HL-60/S4 treated with retinoic acid at 250 ng/mL for 4 days and 3 days (cell line): ENCODE results near the gene DTD1.

Experiments used
- in situ Hi-C: fragments of 300-500 bp; cut with MboI; formaldehyde crosslinking; loops from 2 replicates; pipeline ENCODE4 v1.7.0; 2022; ENCODE audit warnings: low sequenced_read_pairs

DTD1 gene, protein sequence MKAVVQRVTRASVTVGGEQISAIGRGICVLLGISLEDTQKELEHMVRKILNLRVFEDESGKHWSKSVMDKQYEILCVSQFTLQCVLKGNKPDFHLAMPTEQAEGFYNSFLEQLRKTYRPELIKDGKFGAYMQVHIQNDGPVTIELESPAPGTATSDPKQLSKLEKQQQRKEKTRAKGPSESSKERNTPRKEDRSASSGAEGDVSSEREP

DNA sequence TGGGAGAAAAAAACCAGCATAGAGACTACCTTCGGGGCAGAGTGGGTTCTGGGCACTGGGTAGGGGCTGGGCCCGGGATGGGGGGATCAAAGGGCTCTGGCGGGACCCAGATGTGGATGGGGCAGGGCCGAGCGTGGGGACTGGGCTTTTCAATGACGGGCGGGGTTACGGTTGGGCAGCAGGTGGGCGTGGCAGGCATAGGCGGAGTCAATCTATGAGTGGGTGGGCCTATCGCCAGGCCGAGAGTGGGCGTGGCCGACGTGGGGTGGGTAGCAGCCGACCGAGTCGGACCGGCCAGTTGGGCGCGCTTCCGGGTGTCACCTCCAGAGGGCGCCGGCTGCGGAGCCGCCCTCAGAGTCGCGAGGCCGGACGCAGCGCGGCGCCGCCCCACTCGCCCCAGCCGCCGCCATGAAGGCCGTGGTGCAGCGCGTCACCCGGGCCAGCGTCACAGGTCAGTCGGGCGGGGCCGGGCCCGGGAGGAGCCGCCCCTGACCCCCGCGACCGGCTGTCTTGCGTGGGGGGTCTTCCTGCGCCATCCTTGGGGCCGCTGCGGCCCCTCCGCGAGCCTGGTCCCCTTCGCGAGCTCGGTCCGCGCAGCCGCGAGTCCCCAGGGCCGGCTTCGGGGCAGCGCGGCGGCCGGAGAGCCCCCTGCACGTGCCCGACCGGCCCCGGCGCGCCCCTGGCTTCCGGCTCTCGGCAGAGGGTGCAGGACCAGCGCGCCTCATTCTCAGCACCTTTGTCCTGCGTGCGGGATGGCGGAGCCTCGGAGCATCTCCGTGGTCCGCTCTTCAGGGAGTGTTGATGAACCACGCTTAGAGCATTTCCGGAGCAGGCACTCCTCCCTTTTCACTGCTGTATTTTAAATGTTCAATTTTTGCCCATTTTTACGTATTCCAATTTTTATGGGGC lies at the start of gene DTD1:
TSS of gene DTD1 (plus strand) at position 390 of the 909 bp plus-strand sequence. CDS start at position 409, 19 bp downstream.
- in situ Hi-C loops = no loop called here

DNA sequence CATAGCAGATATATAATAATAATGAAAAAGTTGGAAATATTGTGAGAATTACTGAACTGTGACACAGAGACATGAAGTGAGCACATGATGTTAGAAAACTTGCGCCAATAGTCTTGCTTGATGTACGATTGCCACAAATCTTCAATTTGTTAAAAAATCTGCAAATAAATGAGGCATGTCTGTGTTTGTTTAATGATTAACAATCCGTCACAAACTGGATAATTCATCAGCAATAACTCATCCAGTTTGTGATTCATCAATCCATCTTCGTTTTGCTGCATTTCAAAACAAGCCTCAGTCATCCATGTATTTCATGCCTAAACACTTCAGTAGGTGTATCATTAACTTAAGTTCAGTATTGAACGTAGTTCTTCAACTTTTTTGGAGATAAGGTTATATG lies 46.1 kb upstream of the DTD1 start:
- in situ Hi-C loops = no loop called here

DNA sequence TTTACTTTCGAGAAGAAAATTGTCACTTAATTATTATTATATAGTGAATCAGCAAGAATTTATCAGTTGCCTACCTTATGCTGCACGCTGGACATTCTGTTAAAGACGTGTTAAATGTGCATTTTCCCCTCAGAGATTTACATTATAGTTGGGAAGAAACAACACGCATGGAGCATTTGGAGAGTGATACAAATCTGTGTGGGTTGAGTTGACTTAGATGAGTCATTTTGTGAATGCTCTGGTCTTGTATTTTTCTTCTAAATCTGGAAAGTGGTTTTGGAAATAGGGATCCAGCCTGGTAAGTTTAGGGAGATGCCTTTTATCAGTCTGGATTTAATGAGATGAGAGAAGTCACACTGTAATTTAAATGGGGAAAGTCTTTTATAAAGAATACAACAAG lies 44.6 kb upstream of the DTD1 start:
- in situ Hi-C loops = no loop called here

DNA sequence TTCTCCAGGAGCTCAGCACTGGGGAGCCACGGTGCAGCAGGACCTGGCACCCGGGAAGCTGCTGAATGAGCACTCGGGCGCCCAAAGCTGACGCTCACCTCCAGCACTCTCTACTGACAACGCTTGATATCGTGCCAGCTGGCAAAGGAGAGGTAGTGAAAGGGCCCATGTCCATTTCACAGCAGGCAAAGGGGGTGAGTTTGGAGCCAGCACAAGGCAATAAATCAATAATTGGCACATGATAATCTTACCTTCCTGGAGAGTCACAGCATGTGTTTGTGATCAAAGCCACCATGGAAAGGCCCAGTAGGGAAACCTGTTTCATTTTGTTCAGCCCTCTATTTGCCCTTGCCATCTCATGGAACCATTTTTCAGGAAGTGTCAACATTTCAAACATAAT lies 43.9 kb upstream of the DTD1 start:
- in situ Hi-C loops = no loop called here

DNA sequence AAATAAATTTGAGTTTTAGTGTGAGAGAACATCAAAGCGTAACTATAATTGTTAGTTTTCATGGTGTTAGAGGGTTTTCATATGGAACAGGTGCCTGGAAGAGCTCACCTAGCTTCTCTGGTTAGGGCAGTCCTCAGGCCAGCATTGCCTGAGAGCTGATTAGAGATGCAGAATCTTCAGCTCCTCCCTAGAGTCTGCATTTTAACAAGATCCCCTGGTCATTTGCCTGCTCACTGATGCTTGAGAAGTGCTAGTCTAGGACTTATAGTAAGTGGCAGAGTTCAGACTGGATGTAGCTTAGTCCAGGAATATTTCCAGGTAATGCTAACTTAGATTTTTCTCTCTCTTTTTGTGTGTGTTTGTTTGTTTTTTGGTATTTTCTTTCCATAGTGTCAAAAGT lies 42.3 kb upstream of the DTD1 start:
- in situ Hi-C loops = no loop called here

DNA sequence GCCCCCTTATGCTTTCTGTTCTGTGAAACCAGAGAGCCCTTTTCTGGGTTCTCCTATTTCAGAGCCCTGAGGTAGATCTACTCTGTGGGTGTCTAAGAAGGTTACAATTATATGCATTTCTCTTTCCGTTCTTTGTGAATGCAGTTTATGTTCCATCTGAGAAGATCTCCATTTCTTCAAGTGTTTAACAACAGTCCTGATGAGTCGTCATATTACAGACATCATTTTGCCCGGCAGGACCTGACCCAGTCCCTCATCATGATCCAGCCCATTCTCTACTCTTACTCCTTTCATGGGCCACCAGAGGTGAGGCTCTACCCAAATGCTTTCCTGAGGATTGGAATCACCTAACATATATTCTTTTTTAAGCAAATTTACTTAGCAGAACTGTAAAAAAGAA lies 39.4 kb upstream of the DTD1 start:
- in situ Hi-C loops = no loop called here

DNA sequence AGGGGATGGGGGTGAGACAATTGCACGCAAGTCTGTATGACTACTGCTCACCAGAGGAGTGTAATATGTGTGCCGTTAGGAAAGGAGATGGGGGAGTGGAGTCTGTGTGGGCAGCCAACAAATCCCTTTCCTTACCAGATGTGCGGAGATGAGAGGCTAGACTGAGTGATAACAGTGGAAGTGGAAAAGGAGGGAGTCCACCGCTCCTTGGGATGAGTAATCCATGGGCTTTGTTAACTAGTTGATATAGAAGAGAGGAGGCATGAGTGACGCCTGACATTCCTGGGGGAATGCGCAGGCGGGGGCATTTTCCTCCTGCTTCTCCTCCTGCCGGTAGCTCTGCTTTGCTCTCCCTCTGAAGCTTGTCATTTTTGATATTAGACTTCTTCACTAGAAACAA lies 34.1 kb upstream of the DTD1 start:
- in situ Hi-C loops = no loop called here

DNA sequence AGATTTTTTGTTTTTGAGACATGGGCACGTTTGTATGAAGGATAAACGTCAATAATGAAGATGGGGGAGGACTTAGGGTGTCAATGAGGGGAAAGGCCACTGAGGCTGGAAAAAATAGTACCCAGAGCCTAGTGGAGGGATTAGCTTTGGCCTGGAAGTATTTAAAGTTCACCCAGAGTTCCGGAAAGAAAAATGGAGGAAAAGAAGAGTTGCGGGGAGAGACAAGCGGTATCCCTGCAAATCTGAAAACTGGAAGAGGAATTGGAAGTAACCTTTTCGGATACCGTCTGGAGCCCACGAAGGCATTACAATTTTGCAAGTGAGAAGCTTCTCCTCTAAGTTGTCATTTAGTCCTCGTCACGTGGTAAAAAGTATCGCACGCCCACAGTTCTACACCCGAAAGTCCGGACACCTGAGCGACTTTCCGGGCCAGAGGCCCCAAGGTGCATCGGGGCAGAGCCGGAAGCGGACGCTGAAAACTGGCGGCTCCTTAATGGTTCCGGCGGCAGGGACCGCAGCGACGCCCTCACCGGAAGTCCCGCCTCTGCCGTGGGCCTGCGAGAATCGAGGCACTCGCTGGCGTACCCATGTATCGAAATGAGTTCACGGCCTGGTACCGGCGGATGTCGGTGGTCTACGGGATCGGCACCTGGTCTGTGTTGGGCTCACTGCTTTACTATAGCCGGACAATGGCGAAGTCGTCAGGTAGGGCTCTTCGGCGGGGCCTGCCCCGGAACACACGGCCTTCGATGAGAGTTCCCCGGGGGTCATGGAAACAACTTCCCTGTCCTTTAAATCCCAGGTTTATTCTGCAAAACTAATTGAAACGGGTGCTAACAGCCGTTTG lies 20.7 kb upstream of the DTD1 start, which contains the start of gene SMIM26:
TSS of gene SMIM26 (plus strand) at position 541 of the 847 bp plus-strand sequence. CDS start at position 588, 47 bp downstream.
- in situ Hi-C loops = no loop called here

DNA sequence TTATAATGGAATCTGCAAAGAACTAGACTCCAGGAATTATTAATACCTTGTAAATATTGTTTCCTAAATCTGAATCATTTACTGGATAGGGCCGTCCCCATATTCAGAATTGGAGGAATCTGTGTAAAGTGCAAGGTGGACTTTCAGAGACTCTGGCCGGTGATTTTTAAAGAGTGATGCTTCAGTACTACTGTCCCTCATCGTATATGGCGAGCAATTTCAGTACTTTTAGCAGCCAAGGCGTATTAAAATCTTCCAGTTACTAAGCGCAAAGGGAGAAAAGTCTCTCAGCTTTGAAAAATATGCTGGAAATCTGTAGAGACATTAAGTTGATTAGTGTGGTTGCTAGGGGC lies 20.1 kb upstream of the DTD1 start:
- in situ Hi-C loops = no loop called here

DNA sequence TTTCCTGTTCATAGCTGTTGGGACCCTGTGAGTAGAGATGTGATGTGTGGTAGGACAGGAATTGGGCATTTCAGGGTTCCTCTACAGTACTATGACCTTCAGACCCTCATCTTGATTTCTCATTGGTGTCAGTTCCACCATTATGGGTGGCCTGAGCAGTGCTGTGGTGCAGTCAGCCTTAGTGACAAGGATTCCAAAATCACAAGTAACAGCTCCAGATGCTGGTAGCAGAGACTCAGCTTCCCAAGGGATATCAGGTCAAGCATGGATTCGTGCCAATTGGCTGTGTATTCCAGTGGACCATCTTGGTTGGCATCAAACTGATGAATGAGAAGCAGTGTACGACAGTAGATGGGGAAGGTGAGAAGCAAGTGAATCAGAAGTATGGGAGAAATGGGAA lies 16.8 kb upstream of the DTD1 start:
- in situ Hi-C loops = no loop called here

DNA sequence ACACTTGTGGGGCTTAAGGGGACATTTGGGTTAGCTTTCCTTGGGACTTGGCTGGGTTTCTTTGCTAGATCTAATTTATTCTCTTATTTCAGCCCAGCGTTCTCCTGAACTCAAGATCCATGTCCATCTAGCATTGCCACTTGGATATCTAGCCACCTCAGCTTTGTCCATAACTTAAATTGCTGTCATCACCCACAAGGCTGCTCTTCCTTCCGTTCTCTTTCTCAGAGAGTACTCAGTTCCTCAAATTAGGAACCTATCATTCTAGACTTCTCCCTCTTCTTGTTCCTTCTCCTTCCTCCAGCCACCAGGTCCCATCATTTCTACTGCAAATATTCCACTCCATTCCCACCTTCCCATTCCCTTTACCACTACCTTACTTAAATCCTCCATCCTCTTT lies 16.3 kb upstream of the DTD1 start:
- in situ Hi-C loops = no loop called here

DNA sequence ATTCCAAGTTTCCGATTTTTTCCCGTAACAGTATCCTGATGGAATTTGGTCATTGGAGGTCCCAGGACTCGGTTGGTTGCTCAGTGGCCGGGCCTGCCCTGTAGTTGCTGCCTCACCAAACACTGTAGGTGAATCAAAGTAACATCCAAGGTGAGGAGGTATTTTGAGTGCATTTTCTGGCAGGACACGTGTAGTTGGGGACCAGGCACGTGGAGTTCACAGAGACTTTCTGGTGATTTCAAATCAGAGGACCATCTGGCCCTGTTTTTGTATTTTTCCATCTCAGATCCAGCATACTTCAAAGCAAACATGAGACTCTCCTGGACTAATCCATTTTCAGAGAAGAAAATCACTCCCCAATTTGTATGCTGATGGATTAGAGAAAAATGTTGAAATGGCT lies 9.9 kb upstream of the DTD1 start:
- in situ Hi-C loops = no loop called here

DNA sequence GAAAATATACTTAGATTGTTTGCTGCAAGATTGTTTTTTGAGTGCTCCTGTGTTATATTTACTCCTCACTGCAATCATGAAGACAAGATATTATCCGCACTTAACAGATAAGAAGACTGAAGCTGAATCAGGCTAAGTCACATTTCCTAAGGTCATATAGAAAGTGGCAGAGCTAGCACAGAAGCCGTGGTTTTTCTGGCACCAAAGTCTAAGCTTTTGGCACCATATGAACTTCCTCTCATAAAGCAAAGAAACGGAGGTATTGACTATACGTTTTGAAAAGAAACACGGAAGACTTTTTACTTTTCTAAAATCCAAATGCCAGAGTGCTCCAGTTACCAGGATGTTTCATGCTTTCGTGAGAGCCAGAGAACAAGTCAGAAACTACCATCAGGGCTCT lies 9.3 kb upstream of the DTD1 start:
- in situ Hi-C loops = no loop called here

DNA sequence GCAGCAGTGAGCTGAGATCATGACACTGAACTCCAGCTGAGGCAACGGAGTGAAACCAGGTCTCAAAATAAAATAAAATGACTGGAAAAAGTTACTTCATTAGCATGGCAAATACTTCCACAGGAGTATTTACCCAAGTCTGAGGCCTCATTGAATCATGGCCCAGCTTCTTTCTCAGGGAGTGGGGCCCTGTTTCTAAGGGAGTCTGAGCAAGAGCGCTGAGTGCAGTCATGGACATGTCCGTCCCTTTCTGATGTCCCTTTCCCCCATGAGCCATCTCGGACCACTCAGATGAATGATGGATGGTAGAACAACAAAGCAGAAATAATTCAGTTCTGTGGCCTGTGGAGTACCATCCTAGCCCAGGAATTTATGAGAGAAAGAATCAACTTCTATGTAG lies 7.8 kb upstream of the DTD1 start:
- in situ Hi-C loops = no loop called here

DNA sequence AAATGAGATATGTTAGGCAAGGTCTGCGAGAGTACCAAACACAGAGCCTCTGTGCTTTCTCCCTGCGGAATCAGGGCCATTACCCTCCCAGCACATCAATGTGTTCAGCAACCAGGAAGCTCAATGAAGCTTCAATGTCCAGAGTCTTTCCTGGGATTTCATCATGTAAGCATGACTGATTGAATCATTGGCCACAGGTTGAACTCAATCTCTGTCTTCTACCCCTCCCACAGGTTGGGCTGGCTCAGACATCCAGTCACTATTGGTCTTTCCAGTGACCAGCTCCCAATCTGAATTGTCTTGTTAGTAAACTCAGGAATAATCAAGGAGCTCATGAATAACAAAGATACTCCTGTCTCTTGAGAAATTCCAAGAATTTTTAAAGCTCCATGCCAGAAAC lies 2.7 kb upstream of the DTD1 start:
- in situ Hi-C loops = no loop called here

DNA sequence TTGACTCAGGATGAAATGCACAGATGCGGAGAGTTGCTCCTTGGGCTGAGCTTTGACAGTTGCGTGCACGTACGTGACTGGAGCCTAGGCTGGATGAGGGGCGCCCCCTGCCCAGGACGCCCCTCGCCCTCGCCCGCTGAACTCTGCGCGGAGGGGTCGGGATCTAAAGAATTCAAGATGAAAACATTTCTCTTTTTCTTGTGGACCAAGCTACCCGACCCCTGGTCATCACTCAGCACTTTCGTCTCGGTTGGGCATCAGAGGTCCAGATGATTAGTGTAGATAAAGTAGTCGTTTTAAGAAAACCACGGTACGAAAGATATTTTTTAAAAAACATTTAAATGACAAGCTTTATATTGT lies 700 bp downstream of the DTD1 start:
- in situ Hi-C loops = no loop called here

DNA sequence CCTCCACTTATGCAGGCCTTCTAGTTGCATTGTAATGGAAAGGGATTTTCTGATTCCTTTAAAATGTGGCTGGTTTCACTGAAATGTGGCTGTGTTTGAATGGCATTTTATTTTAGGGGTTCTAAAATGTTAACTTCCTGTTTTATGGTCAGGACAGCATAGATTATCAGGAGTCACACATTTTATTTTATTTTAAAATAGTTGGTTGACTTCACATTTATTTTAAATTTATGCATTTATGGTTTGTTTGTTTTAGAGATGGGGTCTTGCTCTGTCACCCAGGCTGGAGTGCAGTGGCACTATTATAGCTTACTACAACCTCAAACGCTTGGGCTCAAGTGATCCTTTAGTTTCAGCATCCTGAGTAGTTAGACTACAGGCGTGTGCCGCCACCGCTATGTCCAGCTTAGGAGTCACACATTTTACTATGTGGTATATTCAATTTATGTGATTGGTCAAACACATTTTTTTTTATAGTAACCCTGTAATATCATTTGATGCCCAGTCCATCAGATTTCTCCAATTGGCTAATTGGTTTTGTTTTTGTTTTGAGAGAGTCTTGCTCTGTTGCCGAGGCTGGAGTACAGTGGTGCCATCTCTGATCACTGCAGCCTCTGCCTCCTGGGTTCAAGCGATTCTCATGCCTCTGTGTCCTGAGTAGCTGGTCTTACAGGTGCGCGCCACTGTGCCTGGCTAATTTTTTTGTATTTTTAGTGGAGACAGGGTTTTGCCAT lies 2.3 kb downstream of the DTD1 start:
- in situ Hi-C loops = no loop called here

DNA sequence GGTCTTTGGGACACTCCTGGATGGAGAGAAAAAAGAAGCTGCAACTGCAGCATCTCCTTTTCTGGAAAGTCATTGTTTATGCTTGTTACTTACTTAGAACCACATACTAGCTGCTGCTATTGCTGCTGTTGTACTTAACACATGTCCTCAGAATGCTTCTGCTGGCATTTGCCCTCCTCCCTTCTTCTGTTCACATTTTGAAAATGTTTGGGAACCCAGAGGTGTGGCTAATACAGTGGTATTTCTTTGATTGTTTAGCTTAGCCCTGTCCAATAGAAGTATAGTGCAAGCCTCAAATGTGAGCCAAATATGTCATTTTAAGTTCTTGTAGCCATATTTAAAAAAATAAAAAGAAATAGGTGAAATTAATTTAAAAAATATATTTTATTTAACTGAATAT lies 8.4 kb downstream of the DTD1 start:
- in situ Hi-C loops = no loop called here

DNA sequence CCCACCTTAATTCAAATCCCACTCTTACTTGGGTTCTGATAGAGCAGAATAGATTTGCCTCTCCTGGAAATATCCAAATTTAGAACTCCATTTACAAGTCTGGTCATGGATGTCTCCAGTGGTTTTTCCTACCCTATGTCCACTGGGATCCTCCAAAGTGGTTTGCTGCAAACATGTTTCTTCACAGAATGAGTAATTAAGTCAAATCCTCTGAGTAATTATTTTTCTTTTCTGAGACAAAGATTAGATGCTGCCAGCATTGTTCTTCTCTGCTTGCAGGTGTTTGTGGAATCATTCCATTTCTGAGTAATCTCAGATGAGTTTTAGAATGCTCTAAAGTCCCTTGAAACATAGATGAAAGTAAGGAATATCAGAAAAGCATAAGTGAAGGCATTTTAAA lies 21.9 kb downstream of the DTD1 start:
- in situ Hi-C loops = no loop called here

DNA sequence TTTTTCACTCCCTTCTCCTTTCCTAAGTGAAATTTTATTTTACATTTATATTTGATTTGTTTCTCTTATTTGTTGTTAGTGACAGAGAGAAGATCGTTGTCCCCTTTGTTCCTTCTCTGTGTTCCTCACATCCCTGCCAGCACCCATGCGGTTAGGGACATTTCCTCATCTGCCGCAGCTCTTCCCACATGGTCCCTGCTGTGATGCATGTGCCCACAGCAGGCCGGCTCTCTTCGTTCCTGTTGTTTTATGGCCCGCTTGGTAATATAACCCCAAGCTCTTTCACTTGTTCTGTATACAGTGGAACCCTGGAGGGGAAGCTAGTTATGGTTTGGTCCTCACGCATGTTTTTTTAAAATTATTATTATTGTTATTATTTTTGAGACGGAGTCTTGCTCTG lies 23.6 kb downstream of the DTD1 start:
- in situ Hi-C loops = no loop called here

DNA sequence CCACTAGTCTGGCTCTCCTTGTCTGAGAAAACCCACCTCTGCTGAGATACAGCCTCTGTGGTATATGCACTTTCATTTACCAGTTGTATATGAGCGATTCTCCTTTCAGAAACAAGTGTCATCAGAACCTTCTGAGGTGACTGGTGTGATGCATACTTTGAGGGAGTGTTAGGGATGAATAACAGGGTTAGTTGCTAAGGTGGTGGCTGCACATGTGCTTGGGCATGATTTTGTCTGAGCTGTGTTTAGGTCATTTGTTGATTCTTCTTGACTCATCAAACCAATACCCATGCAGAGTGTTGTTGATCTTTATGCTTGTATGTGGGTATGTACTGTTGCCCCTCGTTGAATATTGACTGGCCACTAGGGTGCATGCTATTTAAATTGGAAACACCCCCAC lies 25.7 kb downstream of the DTD1 start:
- in situ Hi-C loops = no loop called here
